22Rv1 (cell line): ENCODE results near the gene CRADD.

Experiments used
- CTCF ChIP-seq: fragments of 450-650 bp; IDR thresholded peaks from 2 replicates; pipeline ENCODE4 v1.5.1; 2017; ENCODE audit warnings: mild to moderate bottlenecking
- ZFX ChIP-seq: fragments of 450-650 bp; IDR thresholded peaks from 2 replicates; pipeline ENCODE4 v1.6.1; 2017; ENCODE audit warnings: antibody characterized with exemption, borderline replicate concordance

GRCh38 chr12:93720559-93720958 lies 43.4 kb downstream of the CRADD start:
- TF ChIP-seq CTCF (no peak), ZFX (no peak)
